RCC 7860 (cell line): ENCODE measurements around the gene PLCH2.
"Not testable (repeated sequence)": the region's sequence is repeated elsewhere in the genome, so short reads cannot be mapped to it uniquely, and the experiment has no call there.

ENCODE experiments used
- DNase-seq: peaks from one replicate; pipeline ENCODE4 v3.0.0-alpha.2; 2015; ENCODE audit warnings: low spot score
- FAIRE-seq: peaks from 2 replicates; lab custom pipeline; 2012; peaks lifted over from hg19 to GRCh38; lab: Jason Lieb, UNC

The PLCH2 gene

GRCh38 chr1:2442661-2443060 is 33.4 kb upstream of the PLCH2 start:
- no peak for DNase-seq
- FAIRE-seq, result no peak

- no peak for DNase-seq
- FAIRE-seq, result no peak
Observed at GRCh38 chr1:2443277-2444137, 32.6 kb upstream of the PLCH2 start.

DNA sequence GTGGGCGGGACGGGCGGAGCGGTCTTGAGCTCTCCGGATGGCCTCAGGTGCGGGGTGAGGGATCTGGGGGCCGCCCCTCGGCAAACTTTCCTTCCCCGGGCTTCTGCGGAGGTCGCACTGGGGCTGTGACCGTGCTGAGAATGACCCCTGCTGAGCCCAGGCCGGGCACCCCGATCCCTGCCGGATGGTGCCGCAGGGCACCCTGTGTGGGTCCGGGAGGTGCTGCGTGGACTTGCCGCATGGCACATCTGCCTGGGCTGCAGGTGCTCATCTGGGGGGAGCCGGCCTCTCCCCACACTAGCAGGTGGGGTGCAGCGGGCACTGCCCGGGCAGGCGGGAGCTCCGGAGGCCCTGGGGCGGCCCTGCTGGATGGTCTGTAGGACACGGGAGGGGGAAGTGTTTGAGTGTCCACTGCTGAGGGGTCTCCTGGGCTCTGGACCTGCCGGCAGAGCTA is 31.9 kb upstream of the PLCH2 start:
- DNase-seq, result no peak
- FAIRE-seq, result no peak

GRCh38 chr1:2445162-2445822 is 30.8 kb upstream of the PLCH2 start:
- FAIRE-seq, result no peak

DNA sequence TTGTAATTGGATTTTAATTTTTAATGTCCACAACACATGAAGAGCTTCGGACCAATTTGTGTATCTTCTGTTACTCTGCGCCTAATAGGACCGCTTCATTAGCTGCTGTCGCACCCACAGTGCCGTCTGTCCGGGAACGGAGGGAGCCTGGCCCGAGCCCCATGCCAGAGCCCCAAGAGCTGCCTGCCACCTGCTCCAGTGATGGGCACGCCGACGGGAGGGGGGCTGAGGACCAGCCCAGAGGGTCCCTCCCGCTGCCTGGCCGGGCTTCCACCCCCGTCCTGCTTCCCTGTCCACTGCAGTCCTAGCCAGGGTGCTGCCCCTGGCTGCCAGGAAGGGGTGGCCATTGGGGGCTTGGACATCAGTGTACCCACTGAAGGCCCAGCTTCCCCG is 30.3 kb upstream of the PLCH2 start:
- no peak for FAIRE-seq

More at GRCh38 chr1:2445162-2445822, 30.8 kb upstream of the PLCH2 start:
- DNase-seq, result no peak

GRCh38 chr1:2446394-2446793 is 29.7 kb upstream of the PLCH2 start:
- no peak for FAIRE-seq
- no peak for DNase-seq

More for the DNA sequence above, 30.3 kb upstream of the PLCH2 start:
- no peak for DNase-seq

GRCh38 chr1:2446861-2447260 is 29.2 kb upstream of the PLCH2 start:
- no peak for FAIRE-seq

DNA sequence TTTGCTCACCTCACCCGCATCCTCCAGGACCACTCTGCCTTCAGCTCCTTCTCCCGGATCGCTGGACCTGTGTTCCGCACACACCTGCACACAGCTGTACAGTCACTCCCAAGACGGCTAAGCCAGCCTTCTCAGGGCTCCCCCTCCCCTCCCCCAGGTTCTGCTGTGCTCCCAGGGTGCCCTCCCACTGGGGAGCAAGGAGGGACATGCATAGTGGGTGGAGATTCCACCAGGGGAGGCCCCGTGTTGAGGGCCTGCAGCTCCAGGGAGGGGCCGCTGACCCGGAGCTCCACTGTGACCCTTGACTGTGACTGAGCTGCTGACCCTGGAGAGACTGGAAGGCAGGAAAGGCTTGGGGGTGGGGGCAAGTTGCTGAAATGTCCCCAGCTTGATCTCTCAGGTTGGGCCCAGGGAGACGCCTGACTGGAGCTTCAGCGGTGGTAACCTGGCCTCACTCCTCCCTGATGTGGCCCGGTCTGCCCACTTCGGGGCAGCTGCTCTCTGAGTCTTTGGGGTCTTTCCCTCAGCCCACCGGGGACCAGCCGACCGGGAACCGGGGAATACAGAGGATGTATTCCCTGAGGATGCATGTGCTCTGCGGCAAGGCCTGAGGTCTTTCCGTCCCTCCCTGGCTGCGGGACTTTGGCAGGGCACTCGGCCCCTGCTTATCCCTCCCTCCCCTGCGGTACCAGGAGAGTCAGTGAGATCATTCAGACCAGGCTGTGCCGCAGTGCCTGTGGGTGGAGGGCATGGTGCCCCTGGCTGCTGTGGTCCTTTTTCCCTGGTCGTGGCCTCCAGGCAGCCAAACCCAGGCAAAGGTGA is 28.6 kb upstream of the PLCH2 start:
- FAIRE-seq (no peak), DNase-seq (no peak)

More at GRCh38 chr1:2446861-2447260, 29.2 kb upstream of the PLCH2 start:
- DNase-seq, result no peak

GRCh38 chr1:2448098-2448445 is 28.0 kb upstream of the PLCH2 start:
- FAIRE-seq, result no peak
- no peak for DNase-seq

DNA sequence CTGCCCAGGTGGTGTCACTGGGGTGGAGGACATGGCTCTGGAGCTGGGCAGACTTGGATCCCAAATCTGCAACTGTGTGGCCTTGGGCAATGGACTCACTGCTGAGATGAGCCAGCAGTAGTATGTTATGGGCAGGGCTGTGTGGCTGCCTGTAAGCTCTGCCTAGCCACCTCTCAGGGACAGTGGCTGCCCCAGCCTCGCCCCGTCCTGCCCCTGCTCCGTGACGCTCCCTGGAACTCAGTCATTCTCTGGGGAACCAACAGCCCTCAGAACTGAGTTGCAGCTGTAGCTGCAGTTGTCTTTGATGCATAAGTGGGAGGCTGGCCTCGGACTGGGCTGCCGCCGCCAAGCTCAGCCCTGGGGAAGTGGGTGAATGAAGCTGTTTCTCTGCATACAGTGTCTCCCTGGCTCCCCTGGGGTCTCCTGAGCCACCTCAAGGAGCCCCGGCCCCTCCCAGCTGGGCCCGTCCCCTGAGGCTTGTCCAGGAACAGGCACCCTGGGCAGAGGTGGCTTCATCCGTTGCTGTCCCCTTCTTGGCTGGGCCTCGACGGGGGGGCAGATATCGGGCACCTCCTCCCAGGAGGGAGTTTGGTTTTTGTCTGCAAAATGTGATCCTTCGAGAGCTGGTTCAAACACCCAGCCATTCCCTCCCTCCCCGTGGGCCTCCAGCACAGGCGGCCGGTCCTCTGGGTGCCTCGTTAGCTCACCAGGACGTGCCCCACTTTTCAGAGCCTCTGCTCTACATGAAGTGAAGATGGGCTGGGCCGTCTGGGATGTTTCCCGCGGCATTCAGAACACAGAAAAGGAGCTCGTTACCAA is 26.2 kb upstream of the PLCH2 start:
- FAIRE-seq, result no peak
- DNase-seq, result no peak

DNA sequence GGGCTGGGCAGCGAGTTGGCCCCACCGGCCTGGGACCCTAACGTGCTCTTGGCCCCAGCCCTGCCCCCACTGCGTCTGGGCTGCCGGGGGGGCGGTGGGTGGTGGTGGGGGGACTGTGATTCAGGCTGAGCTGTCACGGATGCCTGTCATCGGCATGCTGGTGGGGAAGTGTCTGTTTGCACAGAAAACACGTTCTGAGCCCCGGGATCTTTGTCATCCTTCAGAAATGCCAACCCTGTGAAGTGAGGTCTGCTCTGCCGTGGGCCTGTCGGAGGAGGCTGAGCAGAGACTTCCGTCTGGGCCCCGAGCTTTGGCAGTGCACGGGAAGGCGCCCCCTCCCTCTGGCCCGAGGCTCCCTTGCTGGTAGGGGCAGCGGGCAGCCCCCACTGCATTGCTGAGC is 24.3 kb upstream of the PLCH2 start:
- DNase-seq, result peak; percentile 96
- FAIRE-seq, result peak; percentile 59

DNA sequence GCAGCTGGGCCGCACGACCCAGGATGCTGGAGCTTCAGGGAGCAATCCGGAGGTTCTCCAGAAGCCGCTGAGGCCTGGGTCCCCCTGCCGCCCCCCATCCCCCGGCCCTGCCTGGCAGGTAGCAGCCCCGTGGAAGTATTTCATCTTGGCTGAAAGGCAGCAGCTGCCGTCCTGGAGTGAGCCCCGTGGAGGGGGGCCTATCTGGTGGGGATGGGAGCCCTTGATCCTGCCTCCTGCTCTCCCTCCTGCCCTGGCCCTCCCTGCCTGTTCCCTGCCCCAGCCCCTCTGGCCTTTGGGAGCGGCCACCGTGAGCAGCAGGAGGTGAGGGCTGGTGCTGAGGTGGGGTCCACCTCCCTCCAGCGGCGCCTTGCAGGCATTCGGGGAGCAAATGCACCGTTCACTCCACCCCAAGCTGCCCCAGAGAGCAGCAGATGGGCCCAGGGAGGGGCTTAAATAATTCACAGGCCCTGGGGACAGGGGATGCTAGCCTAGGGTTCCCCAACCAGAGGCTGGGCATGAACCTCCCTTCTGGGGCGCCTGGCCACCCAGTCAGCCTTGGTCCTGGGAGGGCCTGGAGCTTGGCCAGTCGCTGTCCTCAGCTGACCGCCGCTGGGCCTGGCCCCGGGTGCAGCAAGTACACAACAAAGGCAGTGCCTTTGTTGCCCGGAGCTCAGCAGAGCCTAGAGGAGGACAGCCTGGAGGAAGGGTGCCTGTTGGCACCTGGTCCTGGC is 23.7 kb upstream of the PLCH2 start:
- DNase-seq, result no peak
- FAIRE-seq, result no peak

DNA sequence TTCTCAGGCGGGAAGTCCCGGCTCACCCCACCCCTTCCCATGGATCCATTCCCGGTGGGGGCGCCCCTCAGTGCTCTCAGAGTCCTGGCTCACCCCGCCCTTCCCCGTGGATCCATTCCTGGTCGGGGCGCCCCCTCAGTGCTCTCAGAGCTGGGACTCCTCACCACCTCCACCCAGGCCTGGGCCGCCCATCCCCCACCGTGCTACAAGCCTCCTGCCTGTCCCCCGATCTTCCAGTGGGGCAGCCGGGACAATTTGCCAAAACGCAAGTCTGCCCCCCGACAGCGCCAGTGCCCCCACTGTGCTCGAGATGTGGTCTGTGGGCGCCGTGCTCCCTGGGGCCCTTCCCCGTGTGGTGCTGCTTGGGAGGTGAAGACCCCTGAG is 23.2 kb upstream of the PLCH2 start:
- DNase-seq (no peak), FAIRE-seq (no peak)

DNA sequence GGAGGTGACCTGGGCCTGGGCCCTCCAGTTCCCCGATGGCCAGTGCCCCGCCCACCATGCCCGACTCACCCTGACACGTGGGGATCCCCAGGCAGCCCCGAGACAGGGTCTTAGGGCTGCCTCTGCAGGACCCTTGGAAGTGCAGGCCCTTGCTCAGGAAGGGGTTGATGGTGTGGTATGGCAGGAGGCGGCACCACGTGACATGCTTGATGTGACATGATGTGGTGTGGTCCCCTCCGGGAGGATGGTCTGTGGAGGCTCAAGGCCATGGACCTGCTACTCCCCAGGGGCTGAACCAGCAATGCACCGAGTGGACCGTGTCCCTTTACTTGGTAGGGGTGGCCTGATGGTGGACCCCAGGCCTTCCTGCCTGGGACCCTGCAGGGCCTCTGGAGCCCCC is 21.9 kb upstream of the PLCH2 start:
- DNase-seq, result no peak

DNA sequence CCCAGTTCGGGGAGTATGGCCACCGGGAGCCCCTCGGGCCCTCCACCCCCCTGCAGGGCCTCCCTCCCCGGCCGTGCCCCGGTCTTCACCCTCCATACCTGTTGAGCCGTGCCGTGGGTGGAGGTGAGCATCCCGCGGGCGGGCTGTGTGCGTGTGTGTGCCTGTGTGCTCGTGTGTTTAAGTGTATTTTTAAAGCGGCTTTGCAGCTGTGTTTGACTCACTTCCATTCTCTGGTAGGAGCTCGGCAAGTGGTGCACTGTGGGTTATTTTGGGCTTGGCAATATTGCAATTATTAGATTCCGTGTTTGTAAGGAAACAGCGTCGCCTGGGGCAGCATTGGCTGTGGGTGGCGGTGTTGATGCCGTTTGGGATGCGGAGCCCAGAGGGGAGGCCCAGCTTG is 20.3 kb upstream of the PLCH2 start:
- DNase-seq, result no peak
- FAIRE-seq, result no peak

More for the DNA sequence above, 21.9 kb upstream of the PLCH2 start:
- FAIRE-seq, result no peak

- no peak for DNase-seq
- FAIRE-seq, result no peak
Observed at GRCh38 chr1:2457444-2457843, 18.6 kb upstream of the PLCH2 start.

- DNase-seq, result peak; percentile 3
- FAIRE-seq, result no peak
Observed at GRCh38 chr1:2458687-2459086, 17.4 kb upstream of the PLCH2 start.

GRCh38 chr1:2459102-2459753 is 16.9 kb upstream of the PLCH2 start:
- DNase-seq, FAIRE-seq: not testable (repeated sequence)

DNA sequence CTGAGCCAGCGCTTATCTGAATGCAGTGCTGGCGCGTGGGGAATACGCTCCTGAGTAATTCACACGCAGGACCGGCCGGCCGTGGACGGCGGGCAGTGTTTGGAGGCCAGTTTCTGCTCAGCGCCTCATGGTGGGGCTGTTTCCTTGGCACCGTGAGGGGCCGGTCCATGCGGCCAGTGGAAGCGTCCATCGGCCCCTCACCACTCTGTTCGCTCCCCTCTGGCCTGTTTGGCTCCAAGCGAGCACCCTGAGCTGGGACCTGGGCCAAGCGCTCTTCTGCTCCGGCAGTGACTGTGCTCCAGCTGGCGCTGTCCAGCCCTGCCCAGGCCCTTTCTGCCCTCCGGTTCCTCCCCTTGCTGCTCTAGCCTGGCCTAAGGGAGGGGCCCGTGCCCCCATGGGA is 16.3 kb upstream of the PLCH2 start:
- DNase-seq, result peak; percentile 4
- no peak for FAIRE-seq
